Measurements from ENCODE around the gene RPL36AL. TPM values are rescaled to one million over a fixed set of nuclear protein-coding genes. Genes with fewer than 3 reads are reported as not detected.
"Not testable (repeated sequence)": the region's sequence is repeated elsewhere in the genome, so short reads cannot be mapped to it uniquely, and the experiment has no call there.

The RPL36AL gene
- total RNA-seq, 1 donor, result 175 TPM

DNA sequence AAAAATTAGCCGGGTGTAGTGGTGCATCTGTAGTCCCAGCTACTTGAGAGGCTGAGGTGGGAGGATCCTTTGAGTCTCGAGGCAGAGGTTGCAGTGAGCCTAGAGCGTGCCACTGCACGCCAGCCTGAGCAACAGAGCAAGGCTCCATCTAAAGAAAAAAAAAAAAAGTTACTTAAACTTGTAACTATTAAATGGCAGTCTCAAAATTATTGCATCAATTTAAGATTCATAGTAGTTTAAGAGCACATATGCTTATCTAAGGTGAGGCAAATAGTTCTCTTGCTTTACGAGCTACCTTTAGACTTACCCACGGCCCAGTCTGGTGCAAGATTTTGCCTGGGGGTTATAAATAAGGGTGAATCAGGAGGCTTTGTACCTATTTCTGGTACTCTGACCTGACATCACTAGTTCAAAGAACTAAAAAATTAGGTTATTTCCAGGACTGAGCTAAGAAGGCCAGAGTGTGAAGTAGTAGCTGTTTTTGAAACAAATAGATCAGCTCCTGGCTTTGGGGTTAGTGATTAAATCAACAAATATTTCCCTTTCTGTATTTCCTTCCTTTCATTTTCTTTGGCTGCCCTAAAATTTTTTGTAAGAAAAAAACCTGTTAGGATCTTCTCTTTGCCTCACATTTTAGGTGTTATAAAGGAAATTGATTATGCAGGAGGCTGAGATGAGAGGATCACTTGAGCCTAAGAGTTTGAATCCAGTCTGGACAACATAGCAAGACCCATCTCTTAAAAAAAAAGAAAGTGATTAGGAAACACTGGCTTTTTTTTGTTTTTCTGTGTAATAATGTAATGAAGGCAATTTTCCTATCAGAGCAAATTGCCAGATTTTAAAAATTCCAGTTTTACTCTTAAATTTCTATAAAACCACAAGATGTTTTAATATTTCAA, 3.8 kb upstream of the RPL36AL start:
- peak overlapping the region; percentile 88 for H3K4me3 ChIP-seq (ENCODE audit: low read depth, low read length)
- no peak for DNase-seq (ENCODE audit: low read depth)
- TF ChIP-seq, protein P1, sequence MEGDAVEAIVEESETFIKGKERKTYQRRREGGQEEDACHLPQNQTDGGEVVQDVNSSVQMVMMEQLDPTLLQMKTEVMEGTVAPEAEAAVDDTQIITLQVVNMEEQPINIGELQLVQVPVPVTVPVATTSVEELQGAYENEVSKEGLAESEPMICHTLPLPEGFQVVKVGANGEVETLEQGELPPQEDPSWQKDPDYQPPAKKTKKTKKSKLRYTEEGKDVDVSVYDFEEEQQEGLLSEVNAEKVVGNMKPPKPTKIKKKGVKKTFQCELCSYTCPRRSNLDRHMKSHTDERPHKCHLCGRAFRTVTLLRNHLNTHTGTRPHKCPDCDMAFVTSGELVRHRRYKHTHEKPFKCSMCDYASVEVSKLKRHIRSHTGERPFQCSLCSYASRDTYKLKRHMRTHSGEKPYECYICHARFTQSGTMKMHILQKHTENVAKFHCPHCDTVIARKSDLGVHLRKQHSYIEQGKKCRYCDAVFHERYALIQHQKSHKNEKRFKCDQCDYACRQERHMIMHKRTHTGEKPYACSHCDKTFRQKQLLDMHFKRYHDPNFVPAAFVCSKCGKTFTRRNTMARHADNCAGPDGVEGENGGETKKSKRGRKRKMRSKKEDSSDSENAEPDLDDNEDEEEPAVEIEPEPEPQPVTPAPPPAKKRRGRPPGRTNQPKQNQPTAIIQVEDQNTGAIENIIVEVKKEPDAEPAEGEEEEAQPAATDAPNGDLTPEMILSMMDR (IDR thresholded peaks at IDR 0.05; ENCODE audit: insufficient read depth, low read depth, low read length), result no peak

DNA sequence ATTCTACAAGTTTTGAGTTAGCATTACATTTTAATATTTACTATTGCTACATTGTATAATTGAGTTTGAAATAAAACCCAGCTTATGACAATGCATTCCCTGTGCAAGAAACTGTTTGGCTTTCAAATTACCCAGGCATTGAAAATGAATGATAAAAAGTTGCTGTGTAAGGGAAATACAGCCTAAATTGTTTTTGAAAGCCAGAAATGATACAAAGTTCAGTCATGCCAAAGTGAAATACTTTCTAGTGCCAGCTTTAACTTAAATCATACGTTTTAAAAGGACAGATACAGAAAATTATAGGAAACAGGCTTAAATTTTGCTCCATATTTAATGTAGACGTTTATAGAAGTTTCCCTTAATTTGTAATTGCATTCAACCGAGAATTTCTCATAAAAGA, 3.0 kb upstream of the RPL36AL start:
- peak overlapping the region; percentile 88 for H3K4me3 ChIP-seq (ENCODE audit: low read depth, low read length)
- TF ChIP-seq, protein P1 (IDR thresholded peaks at IDR 0.05; ENCODE audit: insufficient read depth, low read depth, low read length), result no peak
- no peak for DNase-seq (ENCODE audit: low read depth)

DNA sequence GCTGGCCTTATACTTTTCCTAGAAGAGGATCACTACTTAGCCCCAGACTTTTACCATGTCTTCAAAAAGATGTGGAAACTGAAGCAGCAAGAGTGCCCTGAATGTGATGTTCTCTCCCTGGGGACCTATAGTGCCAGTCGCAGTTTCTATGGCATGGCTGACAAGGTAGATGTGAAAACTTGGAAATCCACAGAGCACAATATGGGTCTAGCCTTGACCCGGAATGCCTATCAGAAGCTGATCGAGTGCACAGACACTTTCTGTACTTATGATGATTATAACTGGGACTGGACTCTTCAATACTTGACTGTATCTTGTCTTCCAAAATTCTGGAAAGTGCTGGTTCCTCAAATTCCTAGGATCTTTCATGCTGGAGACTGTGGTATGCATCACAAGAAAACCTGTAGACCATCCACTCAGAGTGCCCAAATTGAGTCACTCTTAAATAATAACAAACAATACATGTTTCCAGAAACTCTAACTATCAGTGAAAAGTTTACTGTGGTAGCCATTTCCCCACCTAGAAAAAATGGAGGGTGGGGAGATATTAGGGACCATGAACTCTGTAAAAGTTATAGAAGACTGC, 1.7 kb upstream of the RPL36AL start:
- DNase-seq (ENCODE audit: low read depth), result no peak
- H3K4me3 ChIP-seq (ENCODE audit: low read depth, low read length), result peak overlapping the region; percentile 88
- TF ChIP-seq, protein P1 (IDR thresholded peaks at IDR 0.05; ENCODE audit: insufficient read depth, low read depth, low read length), result no peak

DNA sequence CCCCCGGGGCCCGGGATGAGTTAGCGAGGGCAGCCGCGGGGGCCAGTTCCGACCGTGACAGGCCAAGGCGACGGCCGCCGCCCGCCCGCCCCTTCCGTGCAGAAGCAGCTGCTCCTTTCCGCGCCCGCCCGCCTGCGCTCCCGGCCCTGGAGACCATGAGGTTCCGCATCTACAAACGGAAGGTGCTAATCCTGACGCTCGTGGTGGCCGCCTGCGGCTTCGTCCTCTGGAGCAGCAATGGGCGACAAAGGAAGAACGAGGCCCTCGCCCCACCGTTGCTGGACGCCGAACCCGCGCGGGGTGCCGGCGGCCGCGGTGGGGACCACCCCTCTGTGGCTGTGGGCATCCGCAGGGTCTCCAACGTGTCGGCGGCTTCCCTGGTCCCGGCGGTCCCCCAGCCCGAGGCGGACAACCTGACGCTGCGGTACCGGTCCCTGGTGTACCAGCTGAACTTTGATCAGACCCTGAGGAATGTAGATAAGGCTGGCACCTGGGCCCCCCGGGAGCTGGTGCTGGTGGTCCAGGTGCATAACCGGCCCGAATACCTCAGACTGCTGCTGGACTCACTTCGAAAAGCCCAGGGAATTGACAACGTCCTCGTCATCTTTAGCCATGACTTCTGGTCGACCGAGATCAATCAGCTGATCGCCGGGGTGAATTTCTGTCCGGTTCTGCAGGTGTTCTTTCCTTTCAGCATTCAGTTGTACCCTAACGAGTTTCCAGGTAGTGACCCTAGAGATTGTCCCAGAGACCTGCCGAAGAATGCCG, 872 bp upstream of the RPL36AL start:
- peak overlapping the region; percentile 88 for H3K4me3 ChIP-seq (ENCODE audit: low read depth, low read length)
- DNase-seq (ENCODE audit: low read depth), result peak; percentile 49
- TF ChIP-seq, protein P1 (IDR thresholded peaks at IDR 0.05; ENCODE audit: insufficient read depth, low read depth, low read length), result no peak

DNA sequence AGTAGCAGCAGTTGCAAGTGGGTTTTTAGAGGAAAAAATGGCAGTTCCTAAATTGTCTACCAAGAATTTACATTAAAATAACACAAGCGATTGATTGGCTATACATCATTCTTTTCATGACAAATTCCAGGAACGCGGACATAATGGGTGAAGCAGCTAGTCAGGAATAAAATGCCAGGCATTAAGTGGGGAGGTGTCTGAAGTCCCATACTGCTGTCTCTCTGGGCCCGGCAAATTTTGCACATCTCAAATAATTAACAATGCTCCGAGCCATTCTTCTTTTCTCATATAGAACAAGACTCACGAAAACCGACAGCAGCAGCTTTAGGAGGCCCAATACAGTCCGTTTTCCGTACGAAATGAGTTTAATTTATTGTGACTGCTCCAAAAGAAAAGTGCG, 696 bp downstream of the RPL36AL start:
- H3K4me3 ChIP-seq (ENCODE audit: low read depth, low read length), result peak overlapping the region; percentile 88
- no peak for DNase-seq (ENCODE audit: low read depth)
- TF ChIP-seq, protein P1 (IDR thresholded peaks at IDR 0.05; ENCODE audit: insufficient read depth, low read depth, low read length), result no peak

DNA sequence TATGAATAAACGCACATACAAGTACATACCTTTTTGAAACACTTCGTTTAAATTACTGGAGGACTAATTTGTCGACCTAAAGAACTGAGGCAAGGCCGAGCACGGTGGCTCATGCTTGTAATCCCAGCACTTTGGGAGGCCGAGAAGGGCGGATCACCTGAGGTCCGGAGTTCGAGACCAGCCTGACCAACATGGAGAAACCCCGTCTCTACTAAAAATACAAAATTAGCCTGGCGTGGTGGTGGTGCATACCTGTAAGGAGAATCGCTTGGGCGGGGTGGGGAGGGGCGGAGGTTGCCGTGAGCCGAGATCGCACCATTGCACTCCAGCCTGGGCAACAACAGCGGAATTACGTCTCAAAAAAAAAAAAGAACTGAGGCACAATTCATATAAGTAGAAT, 1.2 kb downstream of the RPL36AL start:
- peak overlapping the region; percentile 88 for H3K4me3 ChIP-seq (ENCODE audit: low read depth, low read length)
- not testable (repeated sequence) for DNase-seq (ENCODE audit: low read depth)
